HG02678 (cell line): ENCODE measurements around the gene CA5A.
"Not testable (repeated sequence)": the region's sequence is repeated elsewhere in the genome, so short reads cannot be mapped to it uniquely, and the experiment has no call there.

Experiments used
- ATAC-seq: cut with Tn5 transposase; IDR thresholded peaks from one replicate; pipeline ENCODE4 v1.9.1; 2021; ENCODE audit warnings: mild to moderate bottlenecking, moderate library complexity; ENCODE audit not compliant: unreplicated experiment

The CA5A gene

GRCh38 chr16:87870418-87871291 is 65.7 kb downstream of the CA5A start:
- not testable (repeated sequence) for ATAC-seq

- not testable (repeated sequence) for ATAC-seq
These were observed 66.4 kb downstream of the CA5A start for GRCh38 chr16:87869879-87870417.

DNA sequence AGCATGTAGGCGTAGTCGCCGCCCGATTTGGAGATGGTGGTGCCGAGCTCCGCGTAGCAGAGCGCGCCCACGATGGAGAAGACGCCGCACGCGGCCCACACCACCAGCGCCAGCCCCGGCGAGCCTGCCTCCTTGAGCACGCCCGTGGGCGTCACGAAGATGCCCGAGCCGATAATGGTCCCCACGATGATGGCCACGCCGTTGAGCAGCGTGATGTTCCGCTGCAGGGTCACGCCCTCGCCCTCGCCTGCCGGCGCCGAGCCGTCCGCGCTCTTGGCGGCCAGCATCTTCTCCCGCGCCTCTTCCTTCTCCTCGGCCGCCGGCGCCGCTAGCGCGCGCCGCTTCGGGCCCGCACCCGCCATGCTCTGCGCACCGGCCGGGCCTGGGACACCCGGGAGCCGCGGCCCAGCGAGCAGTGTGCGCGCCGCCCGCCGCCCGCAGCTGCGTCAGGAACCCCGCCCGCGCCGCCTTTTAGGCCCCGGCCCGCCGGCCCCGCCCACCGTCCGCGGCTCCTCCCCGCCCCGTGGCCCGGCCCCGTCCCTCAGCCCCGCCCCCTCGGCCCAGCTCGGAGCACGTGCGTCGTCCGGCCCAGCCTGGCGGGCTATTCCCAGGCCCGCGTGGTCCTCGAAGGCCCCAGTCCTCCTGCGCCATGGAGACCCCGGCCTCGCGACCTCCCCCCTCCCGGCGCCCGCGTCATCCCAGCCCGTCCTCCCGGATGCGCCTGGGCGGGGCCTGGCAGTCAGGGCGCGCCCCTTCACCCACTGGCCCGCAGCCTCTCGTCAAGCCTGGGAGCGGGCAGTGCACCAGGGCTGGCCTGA is 67.1 kb downstream of the CA5A start, which contains the start of gene SLC7A5:
SLC7A5 (minus strand) TSS at position 447 of the 818 bp plus-strand sequence; CDS start at position 362, 85 bp downstream.
- ATAC-seq: peak; percentile 68

GRCh38 chr16:87868254-87869029 is 67.9 kb downstream of the CA5A start:
- peak; percentile 30 for ATAC-seq

DNA sequence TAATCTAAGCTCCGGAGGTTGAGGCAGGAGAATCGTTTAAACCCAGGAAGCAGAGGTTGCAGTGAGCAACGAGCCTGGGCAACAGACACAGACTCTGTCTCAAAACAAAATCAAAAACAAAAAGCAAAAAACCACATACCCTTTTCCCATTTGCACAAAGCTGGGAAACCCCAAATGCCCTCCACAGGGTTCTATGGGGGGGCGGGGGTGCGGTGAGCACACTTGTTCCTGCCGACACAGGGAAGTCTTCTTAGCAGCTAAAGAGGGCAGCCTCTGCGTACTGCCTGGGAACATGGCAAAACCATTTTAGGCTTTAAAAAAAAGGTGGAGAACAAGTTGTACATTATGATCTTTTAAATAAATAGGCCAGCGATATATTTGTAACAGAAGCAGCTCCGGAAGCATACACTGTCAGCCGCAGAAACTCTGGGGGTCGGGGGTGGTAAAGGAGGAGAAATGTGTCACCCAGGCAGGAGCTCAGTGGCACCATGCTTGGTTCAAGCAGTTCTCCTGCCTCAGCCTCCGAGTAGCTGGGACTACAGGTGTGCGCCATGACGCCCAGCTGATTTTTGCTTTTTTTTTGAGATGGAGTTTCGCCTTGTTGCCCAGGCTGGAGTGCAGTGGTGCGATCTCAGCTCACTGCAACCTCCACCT is 70.3 kb downstream of the CA5A start:
- ATAC-seq: not testable (repeated sequence)

DNA sequence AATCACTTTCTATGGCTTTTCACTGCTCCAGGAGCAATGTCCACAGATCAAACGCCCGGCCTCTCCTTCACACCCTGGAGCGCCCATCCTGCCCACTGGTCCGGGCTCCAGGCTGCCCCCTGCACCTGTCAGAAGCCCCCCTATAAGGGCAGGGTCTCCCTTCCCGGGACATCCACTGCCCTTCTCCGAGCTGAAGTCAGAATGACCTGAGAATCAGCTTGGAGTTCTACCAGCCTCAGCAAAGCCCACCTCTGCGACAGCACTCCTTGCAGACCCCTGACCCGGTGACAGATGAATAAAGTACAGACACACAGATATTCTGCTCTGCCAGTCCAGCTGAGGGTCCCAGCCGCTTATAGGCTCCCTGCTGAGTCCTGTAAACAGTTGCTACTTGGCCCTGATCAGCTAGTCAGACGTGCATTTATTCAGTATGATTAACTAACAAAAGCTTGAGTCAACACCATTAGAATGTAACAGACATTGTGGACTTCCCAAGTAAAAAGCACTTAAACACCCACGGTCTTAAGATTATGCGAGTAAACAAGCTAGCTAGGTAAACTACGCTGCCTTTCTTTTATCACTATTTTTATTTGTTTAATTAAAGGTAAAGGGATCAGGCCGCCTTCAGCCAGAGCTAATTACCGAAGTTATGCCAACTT is 71.9 kb downstream of the CA5A start:
- ATAC-seq: no peak

- ATAC-seq: not testable (repeated sequence)
These were observed 73.0 kb downstream of the CA5A start for GRCh38 chr16:87863327-87863635.

DNA sequence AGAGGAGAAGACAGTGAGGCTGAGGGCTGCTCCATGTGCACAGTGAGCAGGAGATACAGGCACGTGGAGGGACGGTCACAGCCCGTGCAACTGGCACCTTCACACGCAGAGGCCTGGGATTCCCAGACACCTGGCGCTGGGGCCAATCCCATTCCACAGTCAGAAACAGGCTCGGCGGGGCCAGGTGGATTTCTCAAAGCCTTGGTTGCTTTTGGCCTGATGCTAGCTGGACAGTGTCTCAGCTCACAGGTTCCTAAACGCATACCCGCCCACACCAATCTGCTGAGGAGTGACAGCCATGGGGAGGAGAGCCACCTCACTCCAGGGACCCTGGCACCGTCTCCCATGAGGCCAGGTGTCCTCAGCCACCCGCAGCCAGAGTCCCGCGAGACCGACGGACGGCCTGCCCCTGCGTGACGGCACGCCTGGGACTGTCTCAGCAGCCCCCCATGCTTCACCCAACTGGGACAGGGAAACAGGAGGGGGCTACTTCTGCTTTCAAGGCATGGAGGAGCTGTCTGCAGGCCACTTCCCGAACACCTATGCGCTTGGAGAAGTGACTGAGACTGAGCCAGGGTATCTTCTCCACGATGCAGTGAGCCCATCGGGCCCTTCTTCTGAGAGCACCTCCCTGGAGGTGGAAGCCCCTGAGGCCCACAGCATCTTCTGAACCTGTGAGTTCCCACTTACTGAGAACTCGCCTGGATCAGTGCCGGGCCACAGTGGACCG is 73.6 kb downstream of the CA5A start:
- ATAC-seq: not testable (repeated sequence)

DNA sequence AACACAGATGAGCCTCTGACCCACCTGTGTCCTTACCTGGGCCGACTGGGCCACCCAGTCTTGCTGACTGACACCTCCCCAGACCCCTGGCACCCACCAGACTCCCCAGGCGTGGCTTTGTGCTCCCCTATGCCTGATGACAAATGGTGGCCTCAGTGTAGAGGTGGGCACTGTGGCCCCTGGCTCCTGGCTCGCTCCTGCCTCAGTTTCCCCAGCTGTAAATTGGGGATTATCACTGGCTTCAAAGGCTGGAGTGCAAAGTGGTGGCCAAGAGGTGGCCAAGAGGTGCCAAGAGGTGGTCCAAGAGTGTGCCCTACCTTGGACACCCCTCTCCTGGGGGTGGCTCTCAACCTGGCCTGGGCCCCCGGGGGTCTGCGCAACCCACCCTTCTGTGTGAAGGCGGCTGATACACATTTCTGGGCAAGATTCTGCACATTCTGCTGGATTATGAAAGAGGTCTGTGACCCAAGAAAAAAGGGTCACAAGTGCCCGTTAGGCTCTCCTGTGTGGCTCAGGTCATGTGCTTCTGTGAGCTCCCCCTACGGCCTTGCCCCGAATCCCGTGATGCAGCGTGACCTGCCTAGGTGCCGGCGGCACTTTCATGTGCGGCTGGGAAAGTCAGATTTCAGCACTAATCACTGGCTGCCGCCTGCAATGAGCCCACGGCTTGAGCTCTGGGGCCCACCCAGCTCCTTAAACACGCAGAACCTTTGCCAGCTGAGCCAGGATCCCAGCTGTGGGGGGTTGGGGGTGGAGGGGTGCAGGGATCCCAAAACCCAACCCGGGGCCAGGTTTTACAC is 74.8 kb downstream of the CA5A start:
- not testable (repeated sequence) for ATAC-seq

DNA sequence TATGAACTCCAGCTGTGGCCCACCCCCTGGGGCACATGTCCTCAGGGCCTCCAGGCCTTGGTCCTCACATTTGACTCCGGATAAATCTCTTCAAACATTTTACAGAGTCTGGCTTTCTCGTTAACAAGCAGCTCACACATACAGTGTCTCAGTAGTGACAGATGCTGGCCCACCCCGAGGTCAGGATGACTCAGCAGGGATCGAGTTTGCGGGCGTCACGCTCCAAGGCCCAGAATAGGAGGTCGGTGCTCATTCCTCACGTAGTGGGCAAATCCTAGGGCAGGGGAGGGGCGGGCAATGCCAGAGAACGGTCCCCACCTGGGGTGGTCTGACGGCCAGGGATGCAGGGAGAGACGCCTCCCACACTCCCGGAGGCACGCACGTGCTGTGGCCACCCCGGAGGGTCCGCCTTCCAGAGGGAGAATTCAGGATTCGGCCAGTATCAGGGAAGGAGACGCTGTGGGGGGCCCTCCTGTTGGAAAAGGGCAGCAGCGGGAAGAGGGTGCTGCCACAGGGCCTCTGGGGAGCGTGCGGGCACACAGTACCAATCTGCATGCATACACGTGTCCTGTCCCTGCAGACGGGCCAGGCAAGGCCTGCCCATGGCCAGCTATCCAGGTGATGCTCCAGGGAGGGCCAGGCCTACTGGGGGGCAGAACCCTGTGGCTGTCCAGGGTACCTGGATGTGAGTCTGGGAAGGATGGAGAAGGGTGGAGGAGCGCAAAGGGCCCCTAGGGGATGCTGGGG is 75.6 kb downstream of the CA5A start:
- no peak for ATAC-seq

GRCh38 chr16:87858151-87858993 is 78.0 kb downstream of the CA5A start:
- not testable (repeated sequence) for ATAC-seq

DNA sequence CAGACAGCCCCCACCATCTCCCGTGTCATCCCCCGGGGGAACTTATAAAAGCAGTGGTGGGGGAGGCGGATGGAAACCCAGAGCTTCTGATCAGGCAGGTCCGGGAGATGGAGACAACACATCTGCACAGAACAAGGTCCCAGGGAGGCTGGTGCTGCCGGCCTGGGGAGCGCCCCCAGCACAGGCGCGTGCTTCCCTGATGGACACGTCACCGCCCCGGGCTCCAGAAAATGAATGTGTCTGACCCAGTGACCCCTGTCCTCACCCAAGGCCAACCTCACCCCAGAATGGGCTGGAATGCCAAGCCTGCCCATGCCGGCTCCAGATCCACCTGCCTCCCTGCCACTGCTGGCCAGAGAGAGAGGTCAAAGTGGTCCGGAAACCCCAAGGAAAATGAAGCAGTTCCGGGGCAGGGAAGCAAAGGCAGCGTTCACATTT is 79.5 kb downstream of the CA5A start:
- no peak for ATAC-seq

DNA sequence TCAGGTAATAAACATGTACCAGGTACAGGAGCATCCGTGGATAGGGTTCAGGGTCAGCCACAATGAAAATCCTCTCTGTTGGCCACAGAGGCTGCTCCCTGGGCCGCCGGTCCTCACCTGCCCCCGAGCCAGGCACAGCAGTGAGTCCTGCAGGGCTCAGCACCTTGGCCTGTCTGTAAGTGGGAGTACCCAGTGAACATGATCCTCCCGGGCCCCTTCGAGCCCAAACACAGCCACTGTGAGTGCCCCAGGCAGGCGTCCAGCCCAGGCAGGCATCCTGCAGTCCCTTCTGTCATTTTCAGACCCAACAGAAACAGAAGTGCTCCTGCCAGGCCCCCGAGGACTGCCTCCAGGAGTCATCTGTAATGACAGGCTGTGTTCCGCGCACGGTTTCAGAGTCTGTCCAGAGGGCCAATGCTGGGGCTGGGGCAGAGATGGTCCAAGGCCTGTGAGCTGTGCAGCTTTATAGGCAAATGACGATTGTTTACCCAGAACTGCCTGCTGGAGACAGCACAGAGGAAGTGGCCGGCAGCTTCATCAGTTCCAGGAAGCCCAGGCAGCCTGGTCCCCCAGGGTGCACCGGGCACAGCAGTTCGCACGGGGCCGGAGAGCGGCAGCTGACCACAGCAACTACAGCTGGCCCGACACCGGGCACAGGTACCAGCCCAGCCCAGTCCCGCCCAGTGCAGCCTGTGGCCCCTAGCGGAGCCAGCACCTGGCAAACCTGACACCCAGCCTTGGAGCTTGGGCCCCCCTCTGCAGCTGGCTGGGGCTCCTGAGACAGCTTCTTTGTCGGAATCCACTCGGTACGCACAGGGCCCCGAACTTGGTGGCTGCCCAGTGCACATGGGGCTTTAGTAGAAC is 80.2 kb downstream of the CA5A start:
- no peak for ATAC-seq

DNA sequence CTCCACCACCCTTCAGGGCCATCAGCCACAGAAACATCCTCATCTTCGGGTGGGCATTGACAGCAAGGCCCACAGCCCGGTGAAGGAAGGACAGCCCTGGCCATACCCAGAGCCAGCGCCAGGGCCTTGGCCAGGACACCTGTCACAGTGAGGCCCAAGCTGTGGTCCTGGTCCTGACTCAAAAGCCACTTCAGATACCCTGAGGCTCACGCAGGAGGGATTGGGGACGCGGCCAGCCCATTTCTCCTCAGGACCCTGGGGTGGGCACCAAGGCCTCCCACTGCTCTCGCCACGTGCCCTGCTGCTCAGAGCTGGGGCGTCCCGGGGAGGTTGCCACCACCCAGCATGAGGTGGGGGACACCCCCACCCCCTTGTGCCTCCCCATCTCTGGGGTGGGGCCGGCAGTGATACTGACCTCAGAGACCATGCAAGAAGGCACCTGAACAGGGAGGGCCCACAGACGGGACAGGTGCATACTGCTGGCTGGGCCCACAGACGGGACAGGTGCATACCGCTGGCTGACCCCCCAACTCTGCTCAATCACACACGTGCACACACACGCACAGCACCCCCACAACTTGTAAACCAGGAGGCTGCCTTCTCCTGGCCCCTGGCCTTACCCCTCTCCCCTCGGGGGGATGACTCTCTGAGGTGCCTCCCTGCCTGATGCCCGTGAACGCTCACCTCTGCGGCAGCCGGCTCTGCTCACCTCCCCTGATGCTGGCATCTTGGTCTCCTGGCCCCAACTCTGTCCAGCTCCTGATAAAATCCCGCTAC is 81.2 kb downstream of the CA5A start:
- ATAC-seq: no peak
